ENCODE data around the gene SLC25A21. TPM values are rescaled to one million over a fixed set of nuclear protein-coding genes. Genes with fewer than 3 reads are reported as not detected.

Gene SLC25A21
- total and polyA plus RNA-seq, 2 of the 13 experiments (the other 11 are each of a cell fraction or from before 2014, with no cell fraction given) = 1.9 to 2.9 TPM

DNA sequence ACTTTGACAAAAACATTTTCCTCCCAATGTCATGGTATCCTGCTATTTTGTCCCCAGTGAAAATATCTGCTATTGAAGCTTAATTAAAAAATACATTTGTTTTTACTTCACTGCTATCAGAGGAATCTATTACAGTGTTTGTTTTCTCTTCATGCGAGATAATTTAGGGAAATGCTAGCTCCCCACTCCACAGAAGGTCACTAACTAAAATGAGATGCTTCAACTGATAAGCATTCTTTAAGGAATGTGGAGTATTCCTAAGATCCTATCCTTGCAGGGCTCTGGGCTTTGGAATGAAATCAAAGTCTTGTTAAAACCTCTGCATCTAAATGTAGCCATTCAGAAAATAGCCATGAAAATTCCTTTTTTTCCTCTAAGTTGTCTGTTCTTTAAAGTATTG is 471.3 kb downstream of the SLC25A21 start:
- ATAC-seq (no peak), FAIRE-seq (no peak), DNase-seq (ENCODE audit: low spot score) (no peak)
- H3K4me3 ChIP-seq (replicated peaks in 1 of 3; ENCODE audit: insufficient read depth in 1 of 3, low read depth in 2 of 3, low read length in 3 of 3) = no peak overlapping the region
- H3K27me3 ChIP-seq (ENCODE audit: control insufficient read depth in 1 of 2, insufficient read depth in 2 of 2, low read length in 2 of 2) = no peaks in the 10 kb centered on the region
- ChIA-PET POLR2A (no interaction called here), CTCF (ENCODE audit: low intra/inter-chr PET ratio, low total read pairs) (no interaction called here)
- no peaks in the 10 kb centered on the region for H3K79me2 ChIP-seq (ENCODE audit: insufficient read depth, low read length)
- H3K4me1 ChIP-seq (ENCODE audit: insufficient read depth, low read length) = no peaks in the 10 kb centered on the region; the same call in 1 of the 2 replicates
- H2AFZ ChIP-seq (ENCODE audit: low read length) = no peak overlapping the region
- H3K4me2 ChIP-seq (ENCODE audit: low read depth, low read length) = no peak overlapping the region
- H3K9ac ChIP-seq (ENCODE audit: insufficient read depth, low read depth, low read length) = no peak overlapping the region
- in situ Hi-C loops (cut with HindIII; ENCODE audit: extremely low pct_ligation_motif_present, low pct_unique_long_range_greater_than_20kb) = no loop called here
- WGBS (ENCODE audit: low lambda C conversion rate) = 15% methylated on average over 1 of the region's 1 CpG
- H4K20me1 ChIP-seq (ENCODE audit: insufficient read depth, low read length) = no peaks in the 10 kb centered on the region
- no TSS peak for BruUV-seq (replicated peaks)
- H3K9me3 ChIP-seq (ENCODE audit: low read length) = no peaks in the 10 kb centered on the region
- no peaks in the 10 kb centered on the region for H3K36me3 ChIP-seq (replicated peaks in 1 of 2; ENCODE audit: control insufficient read depth in 1 of 2, insufficient read depth in 2 of 2, low read length in 2 of 2)
- intact Hi-C loops (cut with micrococcal nuclease; ENCODE audit: unreplicated experiment) = no loop called here
- H3K27ac ChIP-seq (ENCODE audit: extremely low read length, insufficient read depth, low read length) = no peak overlapping the region
- TF ChIP-seq SRF (IDR thresholded peaks at IDR 0.05; ENCODE audit: low read depth, low read length) (no peak), ZNF253 (CRISPR knock-in tag; IDR thresholded peaks at IDR 0.05; ENCODE audit: borderline replicate concordance) (no peak), ZNF407 (CRISPR knock-in tag; IDR thresholded peaks at IDR 0.05; ENCODE audit: not compliant biosample characterization) (no peak), ARHGAP35 (CRISPR knock-in tag; IDR thresholded peaks at IDR 0.05; ENCODE audit: borderline replicate concordance) (no peak), JARID2 (CRISPR knock-in tag; IDR thresholded peaks at IDR 0.05; ENCODE audit: insufficient replicate concordance) (no peak), CSRNP2 (CRISPR knock-in tag; conservative IDR thresholded peaks at IDR 0.05; ENCODE audit: low read depth) (no peak), CCDC6 (CRISPR knock-in tag; IDR thresholded peaks at IDR 0.05) (no peak), MNT (IDR thresholded peaks at IDR 0.05) (no peak), MXI1 (IDR thresholded peaks at IDR 0.05; ENCODE audit: borderline replicate concordance, low read depth, low read length) (no peak), ATF5 (CRISPR knock-in tag; IDR thresholded peaks at IDR 0.05; ENCODE audit: low read depth) (no peak), ZNF34 (CRISPR knock-in tag; IDR thresholded peaks at IDR 0.05; ENCODE audit: borderline replicate concordance) (no peak), TBX2 (CRISPR knock-in tag; IDR thresholded peaks at IDR 0.05; ENCODE audit: borderline replicate concordance) (no peak), AHR (CRISPR knock-in tag; IDR thresholded peaks at IDR 0.05) (no peak)
